Forelimb muscle (tissue), 1 donor: ENCODE data around the gene CAPN10. TPM values are rescaled to one million over a fixed set of nuclear protein-coding genes. Genes with fewer than 3 reads are reported as not detected.

ENCODE experiments used
- DNase-seq: peaks from one replicate; pipeline ENCODE4 v3.0.0-alpha.2; 2013; ENCODE audit warnings: low read depth
- polyA plus RNA-seq: library from polyadenylated mRNA; unstranded; fragments of 120-200 nt; gene quantifications from one replicate; pipeline ENCODE4 v1.2.1, GENCODE V29; 2013; ENCODE audit not compliant: insufficient read length

CAPN10 gene
- polyA plus RNA-seq, 1 donor: 15.4 TPM

GRCh38 chr2:240589375-240589774 lies 2.8 kb downstream of the CAPN10 start:
- no peak for DNase-seq

- DNase-seq: no peak
Observed at GRCh38 chr2:240589850-240590525, 3.5 kb downstream of the CAPN10 start.

- DNase-seq: no peak
Observed at GRCh38 chr2:240590681-240591111, 4.2 kb downstream of the CAPN10 start.

DNA sequence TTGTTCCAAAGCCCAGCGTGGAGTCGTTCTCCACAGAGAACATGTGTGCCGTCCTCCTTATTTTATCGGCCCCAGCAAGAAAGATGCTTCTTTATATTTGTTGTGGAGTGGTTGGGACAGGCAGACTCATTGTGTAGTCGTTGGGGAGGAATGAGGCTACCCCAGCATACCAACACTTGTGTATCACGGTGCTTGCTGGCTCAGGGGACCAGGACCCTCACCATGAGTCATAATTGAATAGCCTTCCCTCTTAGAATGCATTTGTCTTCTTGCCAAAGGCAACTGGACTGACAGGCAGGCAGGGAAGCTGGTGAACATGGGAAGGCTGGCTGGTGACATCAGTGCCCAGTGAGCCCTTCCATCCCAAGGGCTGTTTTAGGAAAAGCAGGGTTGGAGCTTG lies 4.7 kb downstream of the CAPN10 start:
- no peak for DNase-seq

GRCh38 chr2:240591784-240592183 lies 5.2 kb downstream of the CAPN10 start:
- DNase-seq: no peak

GRCh38 chr2:240593026-240593702 lies 6.6 kb downstream of the CAPN10 start:
- DNase-seq: no peak

DNA sequence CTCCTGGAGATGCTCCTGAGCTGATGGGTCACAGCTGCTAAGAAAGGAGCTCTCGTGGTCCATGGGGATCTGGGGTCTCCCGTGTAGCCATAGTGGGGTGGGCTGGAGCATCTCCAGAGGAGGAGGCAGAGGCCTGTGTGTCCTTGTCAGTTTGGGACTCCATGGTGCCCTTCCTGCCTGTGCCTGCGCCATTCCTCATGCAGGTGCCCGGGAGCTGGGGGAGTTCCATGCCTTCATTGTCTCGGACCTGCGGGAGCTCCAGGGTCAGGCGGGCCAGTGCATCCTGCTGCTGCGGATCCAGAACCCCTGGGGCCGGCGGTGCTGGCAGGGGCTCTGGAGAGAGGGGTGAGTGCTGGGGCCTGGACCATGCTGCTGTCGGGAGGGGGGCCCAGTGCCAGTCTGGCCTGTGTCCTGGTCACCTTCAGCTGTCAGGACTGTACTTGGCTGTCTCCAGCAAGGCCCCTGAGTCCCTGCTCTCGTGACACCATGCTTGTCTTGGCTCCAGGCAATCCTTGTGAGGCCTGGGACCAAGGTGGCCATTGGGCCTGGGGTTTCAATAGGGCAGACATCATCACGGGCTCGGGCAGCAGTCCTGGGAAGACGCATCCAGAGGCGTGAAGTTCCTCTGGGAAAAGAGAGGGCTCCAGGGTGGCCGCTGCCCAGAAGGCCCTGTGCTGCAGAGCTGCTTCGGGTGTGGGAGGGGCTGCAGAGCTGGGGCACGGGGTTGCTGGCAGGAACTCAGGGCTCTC lies 7.3 kb downstream of the CAPN10 start:
- DNase-seq: no peak

DNA sequence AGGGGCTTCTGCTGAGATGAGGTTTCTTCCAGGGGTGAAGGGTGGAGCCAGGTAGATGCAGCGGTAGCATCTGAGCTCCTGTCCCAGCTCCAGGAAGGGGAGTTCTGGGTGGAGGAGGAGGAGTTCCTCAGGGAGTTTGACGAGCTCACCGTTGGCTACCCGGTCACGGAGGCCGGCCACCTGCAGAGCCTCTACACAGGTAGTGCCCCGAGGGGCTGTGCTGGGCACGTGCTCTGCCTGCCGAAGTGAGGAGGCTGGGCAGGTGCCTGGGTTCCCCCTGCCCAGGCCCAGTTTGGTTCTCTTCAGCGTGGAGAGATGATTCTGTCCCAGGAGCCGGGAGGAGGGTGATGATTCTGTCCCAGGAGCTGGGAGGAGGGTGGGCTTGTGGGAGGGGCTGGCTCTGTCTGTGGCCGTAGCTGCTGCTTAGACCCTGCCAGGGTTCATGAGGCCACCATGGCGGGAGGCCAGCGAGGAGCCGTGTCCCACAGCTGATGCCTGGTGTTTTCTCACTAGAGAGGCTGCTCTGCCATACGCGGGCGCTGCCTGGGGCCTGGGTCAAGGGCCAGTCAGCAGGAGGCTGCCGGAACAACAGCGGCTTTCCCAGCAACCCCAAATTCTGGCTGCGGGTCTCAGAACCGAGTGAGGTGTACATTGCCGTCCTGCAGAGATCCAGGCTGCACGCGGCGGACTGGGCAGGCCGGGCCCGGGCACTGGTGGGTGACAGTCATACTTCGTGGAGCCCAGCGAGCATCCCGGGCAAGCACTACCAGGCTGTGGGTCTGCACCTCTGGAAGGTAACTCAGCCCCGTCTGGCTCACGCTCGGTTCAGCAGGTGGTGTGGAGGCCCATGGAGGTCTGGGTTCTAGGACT lies 8.2 kb downstream of the CAPN10 start:
- DNase-seq: no peak

DNA sequence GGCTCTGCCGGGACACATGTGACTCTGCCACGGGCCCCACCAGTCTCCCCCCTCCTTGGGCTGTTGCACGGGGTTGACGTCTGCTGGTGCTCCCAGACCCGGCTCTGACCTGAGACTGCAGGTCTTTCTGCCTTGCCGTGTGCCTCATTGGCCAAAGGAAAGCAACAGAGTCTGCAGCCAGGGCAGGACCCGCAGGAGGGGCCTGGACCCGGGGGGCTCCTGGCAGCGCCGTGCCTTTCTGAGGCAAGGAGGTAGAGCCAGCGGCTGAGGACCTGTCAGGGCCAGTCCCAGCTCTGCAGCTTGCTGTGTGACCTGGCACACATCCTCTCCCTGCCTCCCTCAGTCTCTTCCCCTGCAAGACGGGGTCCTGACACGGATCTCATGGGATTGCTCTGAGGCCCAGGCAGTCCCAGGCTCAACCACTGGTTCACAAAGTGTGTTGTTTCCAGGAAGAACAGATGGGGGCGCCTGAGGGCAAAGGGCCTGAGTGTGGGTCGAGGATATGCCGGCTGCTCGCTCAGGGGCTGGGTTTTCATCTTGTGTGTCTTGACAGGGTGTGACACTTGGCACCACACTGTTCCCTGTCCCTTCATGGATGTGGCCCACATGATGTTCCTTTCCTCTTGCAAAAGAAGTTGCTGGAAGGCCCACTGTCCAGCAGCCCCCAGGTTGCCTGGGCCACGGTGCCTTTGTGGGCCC lies 9.0 kb downstream of the CAPN10 start:
- DNase-seq: no peak

GRCh38 chr2:240596080-240596460 lies 9.5 kb downstream of the CAPN10 start:
- no peak for DNase-seq

- no peak for DNase-seq
Observed at GRCh38 chr2:240596491-240596931, 10.0 kb downstream of the CAPN10 start.

DNA sequence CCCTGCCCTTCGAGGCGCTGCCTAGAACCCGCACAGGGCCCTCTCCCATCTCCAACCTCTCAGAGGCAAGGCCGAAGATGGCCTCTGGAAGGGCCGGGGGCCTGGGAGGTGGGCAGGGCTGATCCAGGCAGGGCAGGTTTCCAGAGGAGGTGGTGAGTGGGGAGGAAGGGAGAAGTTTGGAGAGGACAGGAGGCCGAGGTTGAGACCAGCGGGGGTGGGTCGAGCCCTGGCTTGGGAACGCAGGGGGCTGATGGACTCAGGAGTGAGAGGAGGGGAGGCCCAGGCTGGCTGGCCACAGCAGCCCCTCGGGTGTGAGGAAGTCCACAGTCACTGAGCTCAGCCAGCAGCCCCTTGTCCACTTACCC lies 10.5 kb downstream of the CAPN10 start:
- no peak for DNase-seq

DNA sequence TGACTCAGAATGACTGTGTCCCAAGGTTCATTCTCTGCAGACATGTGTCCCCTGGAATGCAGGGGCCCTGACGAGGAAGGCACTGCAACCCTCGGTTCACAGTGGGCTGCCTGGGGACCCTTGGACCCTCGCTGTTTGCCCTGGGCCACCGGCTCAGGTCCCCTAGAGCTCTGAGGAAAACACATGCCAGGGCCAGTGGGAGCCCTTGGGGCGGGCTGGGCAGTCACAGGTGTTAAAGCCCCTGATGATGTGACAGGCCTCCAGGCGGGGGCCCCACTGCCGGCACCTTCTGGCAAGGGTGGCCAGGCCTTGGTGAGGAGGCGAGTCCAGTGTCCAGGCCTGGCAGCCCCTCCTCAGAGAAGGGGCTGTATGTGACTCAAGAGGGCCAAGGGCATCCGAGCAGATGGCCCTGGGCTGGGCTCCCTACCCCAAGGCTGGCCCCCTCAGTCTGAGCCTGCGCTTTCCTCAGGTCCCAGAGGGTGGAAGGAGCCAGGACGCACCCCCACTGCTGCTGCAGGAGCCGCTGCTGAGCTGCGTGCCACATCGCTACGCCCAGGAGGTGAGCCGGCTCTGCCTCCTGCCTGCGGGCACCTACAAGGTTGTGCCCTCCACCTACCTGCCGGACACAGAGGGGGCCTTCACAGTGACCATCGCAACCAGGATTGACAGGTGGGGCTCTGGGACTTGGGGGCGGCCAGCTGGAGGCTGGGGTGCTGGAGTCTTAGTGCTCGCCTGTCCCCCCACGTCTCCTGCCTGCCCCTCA lies 11.1 kb downstream of the CAPN10 start:
- no peak for DNase-seq

- DNase-seq: no peak
Observed at GRCh38 chr2:240598311-240598911, 11.9 kb downstream of the CAPN10 start.

DNA sequence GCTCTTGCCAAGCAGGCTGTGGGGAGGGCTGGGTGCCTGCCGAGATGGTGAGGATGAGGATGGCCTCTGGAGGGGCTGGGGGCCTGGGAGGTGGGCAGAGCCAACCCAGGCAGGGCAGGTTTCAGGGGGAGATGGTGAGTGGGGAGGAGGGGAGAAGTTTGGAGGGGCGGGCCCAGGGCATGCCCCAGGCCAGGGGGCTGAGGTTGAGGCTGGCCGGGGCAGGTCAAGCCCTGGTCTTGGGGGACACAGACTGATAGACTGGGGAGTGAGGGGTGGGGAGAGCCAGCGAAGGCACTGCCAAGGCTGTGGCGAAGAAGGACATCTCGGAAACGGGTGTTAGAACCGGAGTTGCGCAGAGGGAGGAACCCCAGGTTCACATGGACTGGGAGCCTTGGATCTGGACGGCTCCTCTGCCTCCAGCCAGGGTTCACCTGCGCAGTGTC lies 12.6 kb downstream of the CAPN10 start:
- no peak for DNase-seq

DNA sequence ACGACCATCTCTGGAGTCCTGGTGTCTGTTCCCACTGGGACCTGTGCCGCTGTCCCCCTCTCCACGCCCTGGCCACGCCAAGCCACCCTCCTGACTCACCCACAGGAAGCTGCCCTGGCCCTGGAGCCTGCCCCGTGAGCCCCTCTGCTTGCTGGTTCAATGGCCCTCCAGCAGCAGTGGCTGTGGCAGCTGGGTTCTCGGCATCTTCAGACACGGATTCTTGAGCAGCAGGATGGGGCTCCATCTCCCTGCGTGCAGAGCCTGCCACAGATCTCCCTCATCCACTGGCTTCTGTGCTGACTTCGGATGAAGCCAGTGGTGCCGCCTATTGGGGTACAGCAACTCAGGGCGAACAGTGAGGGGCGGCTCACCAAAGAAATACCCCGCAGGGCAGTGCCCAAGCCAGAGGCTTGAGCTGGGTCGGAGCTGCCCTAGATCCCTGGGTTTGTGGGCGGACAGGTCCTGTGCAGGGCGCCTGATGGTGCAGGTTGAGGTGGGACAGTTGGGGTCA lies 14.0 kb downstream of the CAPN10 start:
- DNase-seq: no peak

DNA sequence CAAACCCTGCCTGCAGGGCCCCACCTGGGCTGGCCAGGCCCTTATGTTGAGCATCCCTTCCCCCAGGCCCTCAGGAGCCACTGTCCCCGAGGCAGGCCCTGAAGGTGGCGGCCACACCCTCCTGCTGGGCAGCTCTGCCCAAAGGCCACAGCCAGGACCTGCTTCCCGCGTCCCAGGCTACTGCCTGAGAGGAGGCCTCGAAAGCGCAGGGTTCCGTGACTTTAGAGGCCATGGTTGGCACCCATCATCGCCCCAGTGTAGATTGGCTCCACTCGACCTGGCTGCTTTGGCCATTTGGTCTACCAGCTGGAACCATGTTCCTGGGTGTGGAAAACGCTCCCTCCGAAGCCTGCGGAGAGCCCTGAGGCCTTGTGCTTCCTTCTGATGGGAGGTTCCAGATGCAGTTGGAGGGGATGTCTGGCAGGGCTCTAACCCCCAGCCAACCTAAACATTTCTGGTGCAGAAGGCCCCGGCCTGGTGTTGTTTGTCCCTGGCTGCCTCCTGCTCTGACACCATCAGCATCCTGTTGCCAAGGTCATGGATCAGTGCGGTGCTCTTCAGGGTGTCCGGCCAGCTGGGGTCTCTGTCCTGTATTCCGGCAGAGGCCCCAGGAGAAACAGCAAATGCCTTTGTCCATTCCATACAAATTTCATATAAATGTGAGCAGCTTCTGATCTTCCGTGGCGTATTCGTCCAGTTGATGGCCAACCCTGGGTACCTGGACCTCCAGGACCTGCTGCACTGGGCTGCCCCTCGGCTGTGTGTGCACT lies 14.7 kb downstream of the CAPN10 start:
- no peak for DNase-seq

GRCh38 chr2:240601831-240602160 lies 15.3 kb downstream of the CAPN10 start:
- no peak for DNase-seq
